Hepatocyte (in vitro differentiated cells): ENCODE results near the gene GATA2. TPM values are rescaled to one million over a fixed set of nuclear protein-coding genes. Genes with fewer than 3 reads are reported as not detected.

ENCODE experiments used
- DNase-seq: peaks from one replicate; pipeline ENCODE4 v3.0.0-alpha.2; 2016; ENCODE audit warnings: low spot score
- H2AFZ ChIP-seq: fragments of 200-600 bp; sonication (generic); 2 replicates; pipeline ENCODE4 v1.6.0; 2016; ENCODE audit warnings: antibody characterized with exemption, mild to moderate bottlenecking
- H3K27ac ChIP-seq: fragments of 200-600 bp; sonication (generic); 2 replicates; pipeline ENCODE4 v1.5.1; 2016; ENCODE audit warnings: mild to moderate bottlenecking
- H3K27me3 ChIP-seq: fragments of 200-600 bp; sonication (generic); 2 replicates; pipeline ENCODE4 v1.6.1; 2016
- H3K36me3 ChIP-seq: fragments of 200-600 bp; sonication (generic); replicated peaks from 2 replicates; pipeline ENCODE4 v1.5.1; 2016; ENCODE audit warnings: low read depth; ENCODE audit not compliant: insufficient read depth
- H3K4me1 ChIP-seq: fragments of 200-600 bp; sonication (generic); 2 replicates; pipeline ENCODE4 v1.5.1; 2016; ENCODE audit warnings: mild to moderate bottlenecking, moderate library complexity; ENCODE audit not compliant: insufficient read depth
- H3K4me2 ChIP-seq: fragments of 200-600 bp; sonication (generic); 2 replicates; pipeline ENCODE4 v1.6.0; 2016
- H3K4me3 ChIP-seq: fragments of 200-600 bp; sonication (generic); 2 replicates; pipeline ENCODE4 v1.5.1; 2016; ENCODE audit warnings: mild to moderate bottlenecking
- H3K79me2 ChIP-seq: fragments of 200-600 bp; sonication (generic); 2 replicates; pipeline ENCODE4 v1.6.0; 2017; ENCODE audit warnings: mild to moderate bottlenecking
- H3K9me2 ChIP-seq: fragments of 200-600 bp; sonication (generic); replicated peaks from 2 replicates; pipeline ENCODE4 v1.6.0; 2017; ENCODE audit warnings: mild to moderate bottlenecking; ENCODE audit not compliant: insufficient read depth
- H3K9me3 ChIP-seq: fragments of 200-600 bp; sonication (generic); 2 replicates; pipeline ENCODE4 v1.5.1; 2016; ENCODE audit warnings: low read depth, mild to moderate bottlenecking
- H4K20me1 ChIP-seq: fragments of 200-600 bp; sonication (generic); 2 replicates; pipeline ENCODE4 v1.6.0; 2016; ENCODE audit warnings: mild to moderate bottlenecking; ENCODE audit not compliant: insufficient read depth, poor library complexity, severe bottlenecking
- CTCF ChIP-seq: fragments of 200-600 bp; sonication (generic); IDR thresholded peaks from 2 replicates; pipeline ENCODE4 v1.5.1; 2016; ENCODE audit warnings: antibody characterized with exemption, mild to moderate bottlenecking; ENCODE audit not compliant: poor library complexity
- EZH2 ChIP-seq: fragments of 200-600 bp; sonication (generic); IDR thresholded peaks from 2 replicates; pipeline ENCODE4 v1.6.1; 2016; ENCODE audit warnings: antibody characterized with exemption, mild to moderate bottlenecking, borderline replicate concordance
- EZH2phosphoT487 ChIP-seq: fragments of 200-600 bp; sonication (generic); IDR thresholded peaks from one replicate; pipeline ENCODE4 v1.6.1; 2018; ENCODE audit warnings: antibody characterized with exemption, mild to moderate bottlenecking, low read depth, moderate library complexity; ENCODE audit not compliant: unreplicated experiment, severe bottlenecking
- WGBS: methylation state at CpG from one replicate; pipeline ENCODE4 v1.1.6; 2016; ENCODE audit warnings: low lambda C conversion rate; ENCODE audit errors: missing lambda C conversion rate; 5-methylcytosine and 5-hydroxymethylcytosine counted together
- polyA plus RNA-seq: library from polyadenylated mRNA; unstranded; fragments of >200 nt; fragmentation: Nextera tagmentation; extraction: Ambion mirVana; gene quantifications from 2 replicates; pipeline ENCODE4 v1.2.1, GENCODE V29; 2016
- total RNA-seq: library from RNA; depleted of rRNA; stranded (reverse); fragments of >200 nt; gene quantifications from 2 replicates; pipeline ENCODE4 v1.2.3, GENCODE V29; 2014

GATA2 gene
- total and polyA plus RNA-seq, 2 experiments from 2014 or later, result 2.4 to 2.6 TPM

- TF ChIP-seq EZH2phosphoT487 (no peak), EZH2 (no peak), CTCF (no peak)
- no peak overlapping the region for H3K4me3 ChIP-seq
- H3K79me2 ChIP-seq, result no peaks in the 10 kb centered on the region
- no peaks in the 10 kb centered on the region for H4K20me1 ChIP-seq
- no peaks in the 10 kb centered on the region for H3K9me3 ChIP-seq
- no peaks in the 10 kb centered on the region for H3K4me1 ChIP-seq
- H3K27ac ChIP-seq, result no peak overlapping the region
- no peak overlapping the region for H2AFZ ChIP-seq
- H3K36me3 ChIP-seq, result no peaks in the 10 kb centered on the region
- 73% methylated on average over 4 of the region's 4 CpGs for WGBS
- H3K27me3 ChIP-seq, result peaks cover 28% of the 10 kb centered on the region
- H3K4me2 ChIP-seq, result no peak overlapping the region
- no peak for DNase-seq
- no peaks in the 10 kb centered on the region for H3K9me2 ChIP-seq
These were observed 44.2 kb upstream of the GATA2 start for GRCh38 chr3:128537091-128537703.

GRCh38 chr3:128532012-128532983 is 39.3 kb upstream of the GATA2 start:
- peaks cover 36% of the 10 kb centered on the region for H3K27me3 ChIP-seq
- no peaks in the 10 kb centered on the region for H3K36me3 ChIP-seq
- no peak overlapping the region for H3K4me3 ChIP-seq
- no peak overlapping the region for H2AFZ ChIP-seq
- no peak overlapping the region for H3K27ac ChIP-seq
- 70% methylated on average over 9 of the region's 9 CpGs for WGBS
- no peak for DNase-seq
- TF ChIP-seq CTCF (no peak), EZH2phosphoT487 (no peak)
- no peaks in the 10 kb centered on the region for H3K9me3 ChIP-seq
- no peak overlapping the region for H3K4me2 ChIP-seq
- no peaks in the 10 kb centered on the region for H3K9me2 ChIP-seq
- H3K4me1 ChIP-seq, result no peaks in the 10 kb centered on the region
- H3K79me2 ChIP-seq, result no peaks in the 10 kb centered on the region
- no peaks in the 10 kb centered on the region for H4K20me1 ChIP-seq

DNA sequence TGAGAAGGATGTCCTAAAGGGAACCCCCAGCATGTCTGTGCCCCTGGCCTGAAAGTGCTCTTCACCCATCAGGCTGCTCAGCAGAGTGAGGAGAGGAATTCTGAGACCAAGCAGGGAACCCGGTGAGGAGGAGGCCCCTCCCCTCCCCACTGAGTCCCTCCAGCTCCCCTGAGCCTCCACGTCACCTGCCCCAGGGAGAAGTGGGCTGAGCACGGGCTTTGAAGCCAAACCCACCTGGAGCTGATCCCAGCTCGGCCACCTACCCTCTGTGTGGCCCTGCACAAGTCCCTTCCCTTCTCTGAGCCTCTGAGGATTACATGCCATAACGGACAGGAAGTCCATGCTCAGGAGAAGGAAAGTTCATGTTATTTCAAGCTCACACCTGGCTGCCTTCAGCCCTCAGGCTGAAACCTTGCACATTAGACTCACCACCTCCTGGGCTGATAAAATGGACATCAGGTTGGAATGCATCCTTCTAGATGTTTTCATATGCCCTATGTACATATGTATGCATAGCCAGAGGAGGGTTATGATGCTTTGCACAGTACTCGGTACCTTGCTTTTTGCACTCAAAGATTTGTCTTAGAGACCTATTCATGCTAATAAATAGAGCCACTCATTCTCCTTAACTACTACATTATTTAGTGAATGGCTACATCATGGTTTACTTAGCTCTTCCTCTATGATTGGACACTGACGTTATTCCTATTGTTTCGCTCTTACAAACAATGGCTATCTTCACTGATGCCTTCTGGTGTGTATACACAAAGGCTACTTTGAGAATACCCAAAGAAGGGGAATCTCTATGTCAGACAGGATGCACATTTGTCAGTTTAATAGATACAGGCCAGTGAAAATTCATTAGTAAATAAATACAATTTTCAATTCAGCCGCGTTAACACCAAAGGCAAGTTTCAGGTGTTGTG is 31.6 kb upstream of the GATA2 start:
- H3K4me1 ChIP-seq, result no peaks in the 10 kb centered on the region
- no peak overlapping the region for H3K4me2 ChIP-seq
- no peak overlapping the region for H2AFZ ChIP-seq
- no peak overlapping the region for H3K27ac ChIP-seq
- H4K20me1 ChIP-seq, result no peaks in the 10 kb centered on the region
- WGBS, result 70% methylated on average over 10 of the region's 10 CpGs
- TF ChIP-seq CTCF, result no peak
- TF ChIP-seq EZH2phosphoT487, result no peak
- TF ChIP-seq EZH2, result no peak
- no peaks in the 10 kb centered on the region for H3K9me2 ChIP-seq
- peaks cover 38% of the 10 kb centered on the region for H3K27me3 ChIP-seq
- H3K36me3 ChIP-seq, result no peaks in the 10 kb centered on the region
- H3K4me3 ChIP-seq, result no peak overlapping the region
- no peak for DNase-seq
- no peaks in the 10 kb centered on the region for H3K9me3 ChIP-seq
- H3K79me2 ChIP-seq, result no peaks in the 10 kb centered on the region
